Activated CD4-positive, alpha-beta T cell treated with anti-CD3 and anti-CD28 coated beads for 24 hours (primary cell): ENCODE results near the gene CCDC78.
A peak's percentile ranks its signal among the peaks of the same experiment; 100 is the strongest.

Source experiments
- DNase-seq, 2 donors: peaks; one replicate each; pipeline ENCODE4 v3.0.0-alpha.2; 2020; ENCODE audit warnings: low read depth in 2 of 2

The CCDC78 gene

DNA sequence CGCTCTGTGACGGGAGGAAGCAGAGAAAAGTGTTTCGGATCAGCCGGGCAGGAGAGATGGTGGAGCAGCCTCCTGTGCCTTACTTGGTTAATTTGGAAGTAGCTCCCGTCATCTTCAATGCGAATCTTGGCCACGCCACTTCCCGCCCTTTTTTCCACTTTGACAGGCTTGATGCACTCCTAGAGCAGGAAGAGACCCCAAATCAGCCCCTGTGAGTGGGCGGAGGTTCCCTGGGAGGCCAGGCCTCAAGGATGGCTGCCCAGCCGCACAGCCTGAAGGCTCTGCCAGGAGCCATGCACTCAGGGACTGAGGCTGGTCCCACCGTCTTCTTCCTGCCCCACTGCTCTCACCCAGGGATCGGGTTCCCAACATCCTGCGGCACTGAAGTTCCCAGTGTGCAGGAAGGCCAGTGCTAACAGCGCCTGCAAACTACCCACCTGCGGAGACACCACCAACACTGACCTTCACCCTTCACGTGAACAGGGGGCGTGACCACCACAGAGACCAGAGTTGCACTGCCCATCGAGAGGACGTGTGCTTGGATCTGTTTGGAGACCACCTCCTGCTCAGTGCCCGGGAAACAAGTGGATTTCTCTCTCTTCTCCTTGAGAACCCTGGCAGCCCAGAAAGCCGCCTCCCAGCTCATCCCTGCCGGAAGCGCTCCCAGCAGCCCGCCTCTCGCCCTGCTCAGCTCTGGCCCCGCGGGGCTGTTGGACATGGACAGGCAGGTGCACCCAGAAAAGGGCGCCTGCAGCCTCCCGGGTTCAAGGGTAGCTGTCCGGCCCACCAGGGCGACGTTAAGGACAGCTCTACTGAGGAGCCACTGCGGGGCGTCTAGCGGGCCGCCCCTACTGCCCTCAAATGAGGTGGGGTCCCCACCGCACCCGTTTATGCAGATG is 13.6 kb upstream of the CCDC78 start:
- no peak for DNase-seq

GRCh38 chr16:736936-737481 is 10.8 kb upstream of the CCDC78 start:
- no peak for DNase-seq

GRCh38 chr16:735982-736453 is 9.8 kb upstream of the CCDC78 start:
- DNase-seq, result peak in 1 of 2 donors; percentile 45

- no peak for DNase-seq
These were observed 9.0 kb upstream of the CCDC78 start for GRCh38 chr16:734981-735881.

DNA sequence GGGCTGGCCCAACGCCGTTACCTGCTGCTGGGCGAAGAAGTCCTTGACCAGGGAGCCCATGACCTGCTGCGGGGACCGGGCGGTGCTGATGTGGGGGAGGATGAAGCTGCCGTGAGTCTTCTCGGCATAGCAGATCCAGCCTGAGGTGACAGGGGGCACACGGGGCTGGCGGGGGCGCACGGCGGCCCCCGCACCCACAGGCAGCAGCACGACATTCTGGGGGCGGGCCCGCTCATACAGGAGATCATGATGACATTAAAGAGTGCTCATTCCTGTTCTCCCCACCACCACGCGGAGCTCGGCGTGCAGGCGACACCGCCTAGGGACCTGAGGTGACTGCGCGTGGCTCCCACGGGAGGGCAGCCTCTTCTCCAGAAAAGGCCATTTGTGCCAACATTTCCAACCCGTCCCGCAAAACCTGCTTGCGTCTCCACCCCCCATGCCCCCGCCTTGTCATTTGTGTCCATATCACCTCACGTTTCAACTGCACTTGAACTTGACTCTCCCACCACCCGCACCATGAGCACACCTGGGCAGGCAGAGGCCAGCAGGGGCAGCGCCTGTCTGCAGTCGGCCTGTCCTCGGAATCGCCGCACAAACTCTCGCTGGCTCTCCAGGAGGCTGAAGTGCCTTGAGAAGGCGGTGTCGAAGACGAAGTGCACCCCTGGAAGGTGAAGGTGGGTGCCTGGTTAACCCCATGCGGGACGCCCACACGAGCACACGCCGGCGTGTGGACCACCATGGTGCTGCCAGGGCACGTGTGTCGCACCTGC is 8.2 kb upstream of the CCDC78 start:
- no peak for DNase-seq

GRCh38 chr16:733382-734207 is 7.4 kb upstream of the CCDC78 start:
- no peak for DNase-seq

DNA sequence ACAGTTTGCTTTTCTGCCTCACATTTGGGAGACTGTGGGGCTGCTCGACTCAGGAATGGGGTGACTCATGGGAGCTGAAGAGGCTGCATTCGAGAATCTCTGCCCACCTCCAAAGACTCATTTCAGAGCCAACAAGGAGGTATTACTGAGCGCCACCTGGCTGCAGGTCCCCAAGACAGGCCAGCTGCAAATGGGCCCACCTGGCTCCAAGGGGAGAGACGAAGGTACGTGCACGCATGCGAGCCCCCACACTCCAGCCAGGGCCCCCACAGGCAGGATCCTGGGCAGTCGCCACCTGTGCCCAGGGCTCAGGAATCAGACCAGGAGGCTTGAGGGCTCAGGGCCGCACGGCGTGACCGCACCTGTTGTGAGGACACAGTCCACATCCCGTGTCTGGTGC is 6.7 kb upstream of the CCDC78 start:
- DNase-seq, result no peak

GRCh38 chr16:732332-732731 is 6.1 kb upstream of the CCDC78 start:
- no peak for DNase-seq

DNA sequence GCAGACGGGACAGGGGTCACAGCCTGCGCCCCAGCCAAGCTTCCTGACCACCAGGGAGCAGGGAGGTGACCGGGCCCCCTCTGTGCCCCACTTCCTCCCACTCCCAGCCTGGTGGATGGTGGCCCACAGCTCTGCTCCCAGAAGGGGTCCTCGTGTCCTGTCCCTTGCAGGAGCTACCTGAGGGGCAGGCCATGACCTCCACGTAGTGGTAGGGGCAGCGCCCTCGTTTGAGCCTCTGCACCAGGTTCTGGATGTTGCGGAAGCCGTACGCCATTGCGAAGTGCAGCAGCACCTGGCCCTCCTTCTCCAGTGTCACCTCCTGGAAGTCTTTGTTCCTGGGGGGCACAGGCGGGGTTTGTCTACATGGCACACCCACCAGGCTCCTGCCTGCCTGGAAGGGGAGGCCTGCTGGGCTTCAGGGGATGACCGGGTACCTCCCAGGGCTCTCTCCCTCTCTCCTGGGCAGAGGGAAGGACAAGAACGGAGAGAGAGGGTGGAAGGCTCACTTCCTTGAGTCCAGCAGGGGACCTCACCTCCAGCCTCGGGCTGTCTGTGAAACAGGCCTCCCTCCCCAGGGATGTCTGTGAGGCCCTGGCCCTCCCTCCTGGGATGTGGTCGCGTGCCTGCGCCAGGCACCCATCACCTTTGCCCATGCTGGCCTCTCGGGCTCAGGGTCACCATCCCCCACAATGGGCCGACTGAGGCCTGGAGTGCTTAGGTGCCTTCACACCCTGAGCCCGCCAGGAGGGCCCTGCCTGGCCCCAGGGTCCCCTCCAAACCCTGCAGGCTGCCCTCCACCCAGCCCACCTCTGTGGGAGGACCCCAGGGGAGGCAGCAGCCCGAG is 4.6 kb upstream of the CCDC78 start:
- no peak for DNase-seq

GRCh38 chr16:729768-730665 is 3.8 kb upstream of the CCDC78 start:
- DNase-seq, result no peak

DNA sequence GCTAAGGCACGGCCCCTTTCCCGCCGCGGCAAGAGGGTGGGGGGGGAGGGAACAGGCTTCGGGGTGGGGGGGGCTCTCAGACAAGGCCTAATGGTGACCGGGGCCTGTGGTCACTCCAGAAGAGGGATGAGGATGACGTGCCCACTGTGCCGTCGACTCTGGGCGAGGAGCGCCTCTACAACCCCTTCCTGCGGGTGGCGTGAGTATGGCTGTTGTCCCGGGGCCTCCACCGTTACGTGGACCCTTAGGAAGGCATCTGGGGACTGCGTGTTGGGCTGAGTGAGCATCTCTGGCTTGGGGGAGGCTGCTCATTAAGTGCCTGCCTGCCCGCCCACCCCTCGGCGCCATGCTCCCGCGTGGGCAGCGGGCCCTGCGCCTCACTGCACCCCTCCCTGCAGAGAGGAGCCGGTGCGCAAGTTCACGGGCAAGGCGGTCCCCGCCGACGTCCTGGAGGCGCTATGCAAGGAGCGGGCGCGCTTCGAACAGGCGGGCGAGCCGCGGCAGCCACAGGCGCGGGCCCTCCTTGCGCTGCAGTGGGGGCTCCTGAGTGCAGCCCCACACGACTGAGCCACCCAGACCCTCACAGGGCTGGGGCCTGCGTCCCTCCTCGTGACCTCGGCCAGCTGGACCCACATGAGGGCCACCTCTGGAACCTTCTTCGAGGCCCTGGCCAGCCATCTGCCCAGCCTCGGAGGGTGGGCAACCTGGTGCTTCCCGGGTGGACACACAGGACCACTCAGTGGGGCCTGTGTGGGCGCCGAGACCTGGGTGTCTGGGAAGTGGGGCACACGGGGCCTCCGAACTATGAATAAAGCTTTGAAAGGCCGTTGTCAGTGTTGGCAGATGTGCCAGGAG is 2.9 kb upstream of the CCDC78 start:
- no peak for DNase-seq

DNA sequence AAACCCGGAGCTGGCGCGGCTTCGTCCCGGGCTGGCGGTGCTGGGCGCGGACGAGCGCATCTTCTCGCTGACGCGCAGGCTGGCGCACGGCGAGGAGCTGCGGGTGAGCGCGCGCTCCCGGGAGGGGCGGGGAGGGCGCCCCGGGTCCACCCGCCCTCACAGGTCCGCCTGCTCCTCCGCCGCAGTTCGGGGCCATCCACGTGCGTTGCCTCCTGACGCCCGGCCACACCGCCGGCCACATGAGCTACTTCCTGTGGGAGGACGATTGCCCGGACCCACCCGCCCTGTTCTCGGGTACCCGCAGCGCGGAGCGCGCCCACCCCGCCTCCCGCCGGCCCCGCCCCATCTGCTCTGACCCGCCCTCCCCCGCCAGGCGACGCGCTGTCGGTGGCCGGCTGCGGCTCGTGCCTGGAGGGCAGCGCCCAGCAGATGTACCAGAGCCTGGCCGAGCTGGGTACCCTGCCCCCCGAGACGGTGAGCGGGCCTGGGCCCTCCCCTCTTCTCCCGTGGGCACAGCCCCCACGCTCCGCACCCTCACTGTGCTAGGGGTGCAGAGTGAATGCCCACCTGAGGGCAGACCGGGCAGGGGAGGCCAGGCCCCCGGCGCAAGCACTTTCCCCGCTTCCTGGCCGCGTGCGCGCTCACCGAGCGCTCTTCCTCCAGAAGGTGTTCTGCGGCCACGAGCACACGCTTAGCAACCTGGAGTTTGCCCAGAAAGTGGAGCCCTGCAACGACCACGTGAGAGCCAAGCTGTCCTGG is 2.1 kb upstream of the CCDC78 start:
- peak in 1 of 2 donors; percentile 57 for DNase-seq

- DNase-seq, result no peak
These were observed 1.2 kb upstream of the CCDC78 start for GRCh38 chr16:727291-727977.

DNA sequence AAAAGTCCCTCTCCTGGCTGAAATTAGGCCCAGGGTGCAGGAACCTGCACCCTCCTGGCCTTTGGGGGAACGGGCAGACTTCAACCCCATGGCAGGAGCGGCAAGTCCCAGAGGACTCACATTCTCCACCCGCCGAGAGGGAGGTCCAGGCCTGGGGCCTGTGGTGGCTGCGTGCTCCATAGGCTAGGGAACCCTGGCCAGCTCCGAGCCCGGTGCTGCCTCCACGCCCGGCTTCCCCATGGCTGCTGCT is 130 bp downstream of the CCDC78 start:
- DNase-seq, result no peak

- no peak for DNase-seq
These were observed 618 bp downstream of the CCDC78 start for GRCh38 chr16:725463-726187.

DNA sequence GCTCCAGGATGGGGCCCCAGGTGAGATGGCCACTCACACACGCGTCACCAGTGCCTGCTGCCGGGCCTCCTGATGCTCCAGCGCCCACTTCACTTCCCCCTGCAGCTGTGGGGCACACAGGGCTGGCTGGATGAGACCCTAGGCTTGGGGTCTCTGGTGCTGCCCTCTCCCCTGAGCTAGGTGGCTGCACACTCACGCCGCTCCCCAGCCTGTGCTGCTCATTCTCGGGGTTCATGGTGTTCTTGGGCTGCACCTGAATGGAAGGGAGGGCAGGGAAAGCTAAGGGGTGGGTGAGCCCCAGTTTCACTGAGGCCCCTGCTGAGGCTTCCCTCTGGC is 1.2 kb downstream of the CCDC78 start:
- no peak for DNase-seq
